AG04450 (cell line): ENCODE measurements around the gene SLC23A2. TPM values are rescaled to one million over a fixed set of nuclear protein-coding genes. Genes with fewer than 3 reads are reported as not detected.

Experiments used
- CTCF ChIA-PET: fragments of 300-600, 350-600 bp; formaldehyde crosslinking; extraction: SDS; loops from one replicate; lab custom pipeline; 2022; ENCODE audit warnings: antibody characterized with exemption, inconsistent platforms; lab: Charles Lee
- POLR2A ChIA-PET: fragments of 350-600 bp; formaldehyde crosslinking; extraction: SDS; loops from one replicate; lab custom pipeline; 2021; ENCODE audit warnings: antibody characterized with exemption, inconsistent platforms; lab: Yijun Ruan, JAX
- DNase-seq: peaks from one replicate; pipeline ENCODE4 v3.0.0-alpha.2; 2011; ENCODE audit warnings: low read depth, low spot score
- H3K27ac ChIP-seq: one replicate; pipeline ENCODE4 v1.5.1; 2012; ENCODE audit warnings: low read depth, low read length, control low read depth
- H3K27me3 ChIP-seq: one replicate; pipeline ENCODE4 v1.6.0; 2012; ENCODE audit warnings: low read length; ENCODE audit not compliant: control insufficient read depth, insufficient read depth
- H3K4me3 ChIP-seq: 2 replicates; pipeline ENCODE4 v1.5.1; 2011; ENCODE audit warnings: mild to moderate bottlenecking, low read depth, low read length, control low read depth
- H3K9me3 ChIP-seq: 2 replicates; pipeline ENCODE4 v1.5.1; 2012; ENCODE audit warnings: low read length; ENCODE audit not compliant: control insufficient read depth, insufficient read depth
- polyA plus RNA-seq: library from polyadenylated mRNA; depleted of rRNA; stranded (reverse); fragments of >200 nt; gene quantifications from 2 replicates; pipeline ENCODE4 v1.2.3, GENCODE V29; 2011
- TF ChIP-seq, protein P1 (sequence below): IDR thresholded peaks from 2 replicates; pipeline ENCODE4 v1.5.1; 2011; ENCODE audit warnings: low read depth, low read length, control low read depth, inconsistent platforms

The SLC23A2 gene
- polyA plus RNA-seq, 1 experiment = 17.9 TPM

DNA sequence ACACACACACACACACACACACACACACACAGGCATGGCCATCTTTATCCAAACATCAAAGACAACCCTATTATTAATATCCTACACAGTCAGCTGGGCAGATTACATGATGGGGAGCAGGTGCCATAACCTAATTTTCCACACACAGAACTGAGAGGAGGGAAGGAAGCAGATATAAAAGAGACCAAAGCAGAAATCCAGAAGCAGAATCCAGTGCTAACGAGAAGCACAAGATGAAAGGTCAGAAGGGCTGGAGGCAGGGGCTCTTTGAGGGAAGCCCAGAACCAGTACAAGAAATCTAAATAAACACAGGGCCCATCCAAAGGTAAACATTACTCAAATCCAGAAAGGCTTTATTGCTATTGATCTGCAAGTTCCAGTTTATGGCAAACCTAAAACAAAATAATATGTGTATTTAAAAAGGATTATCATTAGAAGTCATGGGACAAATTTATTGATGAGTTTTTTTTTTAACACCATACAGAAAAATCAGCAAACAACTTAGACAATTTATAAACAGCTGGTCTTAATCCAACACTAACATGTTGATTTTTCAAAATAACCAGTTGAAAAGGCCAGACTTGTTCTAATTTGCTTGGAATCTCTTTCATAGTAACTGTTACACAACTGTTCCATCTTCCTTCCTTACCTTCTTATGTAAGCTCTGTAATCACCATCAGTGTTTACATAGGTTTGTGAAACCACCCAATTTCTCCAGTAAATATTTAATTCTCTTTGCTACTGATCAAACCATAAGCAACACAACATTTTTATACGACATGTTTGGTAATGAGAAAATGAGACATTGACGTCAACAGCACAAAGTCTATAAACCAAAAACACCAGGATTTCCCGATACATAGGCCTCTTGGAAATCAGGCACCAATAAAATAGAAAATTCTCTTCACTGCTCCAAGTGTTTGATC, 34.2 kb downstream of the SLC23A2 start:
- TF ChIP-seq, protein P1, sequence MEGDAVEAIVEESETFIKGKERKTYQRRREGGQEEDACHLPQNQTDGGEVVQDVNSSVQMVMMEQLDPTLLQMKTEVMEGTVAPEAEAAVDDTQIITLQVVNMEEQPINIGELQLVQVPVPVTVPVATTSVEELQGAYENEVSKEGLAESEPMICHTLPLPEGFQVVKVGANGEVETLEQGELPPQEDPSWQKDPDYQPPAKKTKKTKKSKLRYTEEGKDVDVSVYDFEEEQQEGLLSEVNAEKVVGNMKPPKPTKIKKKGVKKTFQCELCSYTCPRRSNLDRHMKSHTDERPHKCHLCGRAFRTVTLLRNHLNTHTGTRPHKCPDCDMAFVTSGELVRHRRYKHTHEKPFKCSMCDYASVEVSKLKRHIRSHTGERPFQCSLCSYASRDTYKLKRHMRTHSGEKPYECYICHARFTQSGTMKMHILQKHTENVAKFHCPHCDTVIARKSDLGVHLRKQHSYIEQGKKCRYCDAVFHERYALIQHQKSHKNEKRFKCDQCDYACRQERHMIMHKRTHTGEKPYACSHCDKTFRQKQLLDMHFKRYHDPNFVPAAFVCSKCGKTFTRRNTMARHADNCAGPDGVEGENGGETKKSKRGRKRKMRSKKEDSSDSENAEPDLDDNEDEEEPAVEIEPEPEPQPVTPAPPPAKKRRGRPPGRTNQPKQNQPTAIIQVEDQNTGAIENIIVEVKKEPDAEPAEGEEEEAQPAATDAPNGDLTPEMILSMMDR = no peak
- H3K27ac ChIP-seq = no peak overlapping the region
- no peak overlapping the region for H3K4me3 ChIP-seq
- no peaks in the 10 kb centered on the region for H3K27me3 ChIP-seq
- no peaks in the 10 kb centered on the region for H3K9me3 ChIP-seq
- ChIA-PET CTCF (interaction anchor here (0.6 to 1.2 kb wide), 4 partner anchors 11 to 226 kb away, joined by 3 to 5 read pairs (median 4); no protein-coding TSS in a partner anchor), POLR2A (interaction anchor here (1.1 kb wide), 1 partner anchor 153 kb away, joined by 3 read pairs; the partner anchor contains the start of gene PCNA)
- DNase-seq = no peak

DNA sequence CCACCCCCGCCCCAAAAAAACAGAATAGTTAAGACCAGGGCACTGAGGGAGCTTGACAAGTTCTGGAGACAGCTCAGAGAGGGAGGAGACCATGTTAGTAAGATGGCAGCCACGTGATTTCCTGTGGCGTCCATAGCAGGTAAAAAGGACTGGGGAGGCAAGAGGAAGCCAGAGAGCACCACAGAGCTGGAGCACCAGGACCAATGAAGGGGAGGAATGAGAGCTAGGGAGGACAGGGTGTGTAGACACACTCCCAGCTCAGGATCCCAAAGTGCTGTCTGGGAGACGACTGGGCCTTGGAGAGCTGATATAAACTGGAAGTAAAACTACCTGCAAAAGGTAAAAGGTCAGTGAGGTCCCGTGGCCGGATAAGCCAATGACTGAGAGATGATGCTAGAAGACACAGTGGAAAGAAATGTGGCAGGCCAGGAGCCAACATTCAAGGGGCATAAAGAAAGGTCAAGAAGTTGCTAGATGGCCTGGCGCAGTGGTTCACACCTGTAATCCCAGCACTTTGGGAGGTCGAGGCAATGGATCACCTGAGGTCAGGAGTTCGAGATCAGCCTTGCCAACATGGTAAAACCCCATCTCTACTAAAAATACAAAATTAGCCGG, 39.0 kb downstream of the SLC23A2 start:
- CTCF ChIA-PET = interaction anchor here (0.6 to 1.5 kb wide), 2 partner anchors 78 to 203 kb away, joined by 3 to 4 read pairs; no protein-coding TSS in a partner anchor
- H3K27me3 ChIP-seq = no peaks in the 10 kb centered on the region
- H3K27ac ChIP-seq = peak overlapping the region; percentile 68
- POLR2A ChIA-PET = interaction anchor here (0.6 kb wide), 2 partner anchors 77 to 337 kb away, joined by 3 read pairs; no protein-coding TSS in a partner anchor
- no peaks in the 10 kb centered on the region; the same call in none of the 2 replicates for H3K9me3 ChIP-seq
- TF ChIP-seq, protein P1 = no peak
- no peak overlapping the region for H3K4me3 ChIP-seq
- no peak for DNase-seq

DNA sequence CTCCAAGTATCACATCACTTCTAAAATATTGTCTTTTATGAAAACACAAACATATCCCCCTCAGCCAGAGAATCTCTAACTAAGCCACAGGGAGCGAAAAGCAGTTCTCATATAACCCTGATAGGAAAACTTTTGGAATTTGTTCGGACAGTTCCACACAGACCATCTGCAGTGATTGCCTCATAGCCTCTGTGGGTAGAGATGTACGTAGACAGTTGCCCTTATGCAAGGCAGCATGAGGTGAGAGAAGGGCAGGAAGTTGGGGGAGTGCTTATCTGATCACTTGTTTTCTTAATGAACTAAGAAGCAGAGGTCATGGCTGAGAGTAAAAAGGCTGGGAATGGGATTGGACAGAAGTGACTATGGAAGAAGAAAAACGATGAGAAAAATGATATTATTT, 39.6 kb downstream of the SLC23A2 start:
- H3K4me3 ChIP-seq = no peak overlapping the region
- H3K9me3 ChIP-seq = no peaks in the 10 kb centered on the region; the same call in none of the 2 replicates
- DNase-seq = peak; percentile 70
- ChIA-PET POLR2A (interaction anchor here (0.6 to 0.7 kb wide), 2 partner anchors 78 to 95 kb away, joined by 3 read pairs; no protein-coding TSS in a partner anchor), CTCF (interaction anchor here (0.6 to 1.5 kb wide), 2 partner anchors 78 to 202 kb away, joined by 3 to 4 read pairs; no protein-coding TSS in a partner anchor)
- H3K27ac ChIP-seq = peak overlapping the region; percentile 65
- TF ChIP-seq, protein P1 = no peak
- H3K27me3 ChIP-seq = no peaks in the 10 kb centered on the region

DNA sequence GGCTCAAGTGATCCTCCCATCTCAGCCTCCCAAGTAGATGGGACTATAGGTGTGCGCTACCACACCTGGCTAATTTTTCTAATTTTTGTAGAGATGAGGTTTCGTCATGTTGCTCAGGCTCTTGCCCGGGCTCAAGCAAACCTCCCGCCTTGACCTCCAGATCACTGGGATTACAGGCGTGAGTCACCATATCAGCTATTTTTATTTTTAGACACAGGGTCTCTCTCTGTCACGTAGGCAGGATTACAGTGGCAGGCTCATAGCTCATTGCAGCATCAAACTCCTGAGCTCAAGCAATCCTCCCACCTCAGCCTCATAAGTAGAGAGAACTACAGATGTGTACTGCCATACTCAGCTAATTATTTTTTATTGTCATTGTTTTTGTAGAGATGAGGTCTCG, 41.7 kb downstream of the SLC23A2 start:
- POLR2A ChIA-PET = no interaction called here
- Histone ChIP-seq H3K27me3 (no peaks in the 10 kb centered on the region), H3K4me3 (no peak overlapping the region), H3K9me3 (no peaks in the 10 kb centered on the region; the same call in none of the 2 replicates), H3K27ac (no peak overlapping the region)
- no peak for DNase-seq
- CTCF ChIA-PET = interaction anchor here (0.6 to 1.7 kb wide), 4 partner anchors 142 to 223 kb away, joined by 3 to 6 read pairs (median 3); no protein-coding TSS in a partner anchor
- TF ChIP-seq, protein P1 = no peak
